WI38 (cell line): ENCODE measurements around the gene TENT5A.

Experiments used
- H3K4me3 ChIP-seq: 2 replicates; pipeline ENCODE4 v1.5.1; 2011; ENCODE audit warnings: low read depth, mild to moderate bottlenecking, control low read depth, low read length
- TF ChIP-seq, protein P1 (sequence below): IDR thresholded peaks from 2 replicates; pipeline ENCODE4 v1.5.1; 2012; ENCODE audit warnings: low read depth, mild to moderate bottlenecking, control low read depth, low read length

The TENT5A gene

DNA sequence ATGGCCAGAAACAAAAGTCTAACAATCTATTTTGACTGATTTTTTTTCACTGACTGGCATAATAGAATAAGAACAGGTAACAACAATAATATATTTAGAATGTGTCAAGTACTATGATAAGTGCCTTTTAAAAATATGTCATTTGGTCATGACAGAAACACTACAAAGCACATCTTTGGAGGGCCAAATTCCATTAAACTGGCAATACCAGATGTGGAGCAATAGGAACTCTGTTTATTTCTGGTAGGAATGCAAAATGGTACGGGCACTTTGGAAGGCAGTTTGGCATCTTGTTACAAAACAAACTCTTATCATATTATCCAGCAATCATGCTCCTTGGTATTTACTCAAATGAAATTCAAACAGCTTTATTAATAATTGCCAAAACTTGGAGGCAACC lies 39.3 kb downstream of the TENT5A start:
- H3K4me3 ChIP-seq, result no peak overlapping the region
- TF ChIP-seq, protein P1, sequence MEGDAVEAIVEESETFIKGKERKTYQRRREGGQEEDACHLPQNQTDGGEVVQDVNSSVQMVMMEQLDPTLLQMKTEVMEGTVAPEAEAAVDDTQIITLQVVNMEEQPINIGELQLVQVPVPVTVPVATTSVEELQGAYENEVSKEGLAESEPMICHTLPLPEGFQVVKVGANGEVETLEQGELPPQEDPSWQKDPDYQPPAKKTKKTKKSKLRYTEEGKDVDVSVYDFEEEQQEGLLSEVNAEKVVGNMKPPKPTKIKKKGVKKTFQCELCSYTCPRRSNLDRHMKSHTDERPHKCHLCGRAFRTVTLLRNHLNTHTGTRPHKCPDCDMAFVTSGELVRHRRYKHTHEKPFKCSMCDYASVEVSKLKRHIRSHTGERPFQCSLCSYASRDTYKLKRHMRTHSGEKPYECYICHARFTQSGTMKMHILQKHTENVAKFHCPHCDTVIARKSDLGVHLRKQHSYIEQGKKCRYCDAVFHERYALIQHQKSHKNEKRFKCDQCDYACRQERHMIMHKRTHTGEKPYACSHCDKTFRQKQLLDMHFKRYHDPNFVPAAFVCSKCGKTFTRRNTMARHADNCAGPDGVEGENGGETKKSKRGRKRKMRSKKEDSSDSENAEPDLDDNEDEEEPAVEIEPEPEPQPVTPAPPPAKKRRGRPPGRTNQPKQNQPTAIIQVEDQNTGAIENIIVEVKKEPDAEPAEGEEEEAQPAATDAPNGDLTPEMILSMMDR, result no peak

- H3K4me3 ChIP-seq, result no peak overlapping the region
- TF ChIP-seq, protein P1, result no peak
Measured at GRCh38 chr6:81708113-81708699, 44.3 kb downstream of the TENT5A start.

DNA sequence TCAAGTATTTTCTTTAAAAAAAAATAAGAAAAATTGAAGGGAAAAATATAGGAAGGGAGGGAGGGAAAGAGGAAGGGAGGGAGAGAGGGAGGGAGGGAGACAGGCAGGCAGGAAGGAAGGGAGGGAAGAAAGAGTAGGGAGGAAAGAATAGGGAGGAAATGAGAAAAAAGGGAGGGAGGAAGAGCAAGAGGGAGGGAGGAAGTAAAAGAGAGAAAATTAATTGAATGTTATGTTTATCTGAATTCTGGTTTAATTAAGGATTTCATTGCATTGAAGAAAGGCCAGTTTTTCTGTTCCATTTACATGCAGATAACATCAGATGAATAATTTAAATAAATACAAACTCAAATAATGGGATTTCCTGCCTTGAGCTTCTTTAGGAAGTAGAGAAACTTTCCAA lies 47.8 kb downstream of the TENT5A start:
- TF ChIP-seq, protein P1, result no peak
- no peak overlapping the region for H3K4me3 ChIP-seq

GRCh38 chr6:81700414-81700813 lies 52.1 kb downstream of the TENT5A start:
- no peak overlapping the region for H3K4me3 ChIP-seq
- TF ChIP-seq, protein P1, result no peak

DNA sequence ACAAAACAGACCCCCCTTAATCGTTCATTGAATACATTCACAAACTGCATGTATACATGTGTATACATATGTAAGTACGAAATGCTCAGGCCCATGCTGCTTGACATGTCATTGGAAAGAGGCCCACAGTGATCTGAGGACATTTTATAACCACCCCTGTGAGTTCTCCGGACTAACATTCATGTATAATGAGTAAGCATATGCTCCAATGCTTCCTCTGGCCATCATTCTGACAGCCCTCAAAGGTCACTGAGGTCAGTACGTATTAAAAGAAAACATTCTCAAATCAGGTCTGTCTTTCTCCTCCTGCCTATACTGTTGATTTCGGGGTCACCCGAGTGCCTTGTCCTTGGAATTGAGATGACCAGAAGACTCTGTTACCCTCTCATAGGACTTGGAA lies 54.9 kb downstream of the TENT5A start:
- TF ChIP-seq, protein P1, result no peak
- H3K4me3 ChIP-seq, result no peak overlapping the region

DNA sequence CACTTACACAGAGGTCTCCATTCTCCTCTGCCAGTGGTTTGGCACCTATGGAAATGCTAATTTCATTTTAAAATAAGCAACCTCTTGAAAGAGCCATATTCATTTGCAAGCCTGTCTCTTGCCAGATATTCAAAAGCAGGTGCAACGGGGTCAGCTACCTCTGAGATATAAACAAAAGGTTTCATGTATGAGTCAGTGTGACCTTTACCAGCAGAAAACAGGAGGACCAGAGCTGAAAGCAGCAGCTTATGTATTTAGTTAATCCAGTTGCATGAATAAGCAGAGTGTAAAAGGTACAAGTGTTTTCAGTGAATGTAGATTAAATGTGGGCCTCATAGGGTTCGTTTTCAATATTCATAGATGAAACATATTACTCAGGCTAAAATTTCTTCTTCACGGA lies 56.0 kb downstream of the TENT5A start:
- TF ChIP-seq, protein P1, result no peak
- no peak overlapping the region for H3K4me3 ChIP-seq
